NCI-H226 (cell line): ENCODE measurements around the gene CYB561A3.

Source experiments
- DNase-seq: peaks from one replicate; pipeline ENCODE4 v3.0.0-alpha.2; 2015

The CYB561A3 gene

DNA sequence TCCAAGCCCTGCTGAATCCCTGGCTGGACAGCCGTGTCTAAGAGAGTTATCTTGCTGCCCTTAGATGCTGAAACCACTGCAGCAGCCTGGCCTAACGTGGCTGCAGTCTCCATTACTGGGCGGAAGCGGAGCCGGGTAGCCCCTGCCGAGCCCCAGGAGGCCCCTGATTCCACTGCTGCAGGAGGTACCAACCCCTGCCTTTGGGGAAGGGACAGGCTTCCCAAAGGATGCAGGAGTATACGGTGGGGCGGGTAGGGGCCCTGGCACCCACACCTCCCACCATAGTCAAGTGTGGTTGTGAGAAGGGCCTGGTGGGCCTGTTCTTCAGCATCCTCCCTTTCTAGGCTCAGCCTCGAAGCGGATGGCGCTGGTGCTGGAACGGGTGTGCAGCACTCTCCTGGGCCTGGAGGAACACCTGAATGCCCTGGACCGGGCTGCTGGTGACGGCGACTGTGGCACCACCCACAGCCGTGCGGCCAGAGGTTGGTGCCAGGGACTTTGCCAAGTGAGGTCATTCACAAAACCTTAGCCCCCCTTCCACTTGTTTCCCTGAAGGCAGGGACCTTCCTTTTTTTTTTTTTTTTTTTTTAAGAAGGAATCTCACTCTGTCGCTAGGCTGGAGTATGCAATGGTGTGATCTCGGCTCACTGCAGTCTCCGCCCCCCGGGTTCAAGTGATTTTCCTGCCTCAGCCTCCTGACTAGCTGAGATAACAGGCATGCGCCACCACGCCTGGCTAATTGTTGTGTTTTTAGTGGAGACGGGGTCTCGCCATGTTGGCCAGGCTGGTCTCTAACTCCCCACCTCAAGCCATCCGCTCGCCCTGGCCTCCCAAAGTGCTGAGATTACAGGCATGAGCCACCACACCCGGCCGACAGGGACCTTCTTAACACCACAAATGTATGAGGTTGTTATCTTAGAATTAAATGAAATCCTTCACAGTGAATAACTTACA lies 17.6 kb downstream of the CYB561A3 start:
- DNase-seq, result no peak

DNA sequence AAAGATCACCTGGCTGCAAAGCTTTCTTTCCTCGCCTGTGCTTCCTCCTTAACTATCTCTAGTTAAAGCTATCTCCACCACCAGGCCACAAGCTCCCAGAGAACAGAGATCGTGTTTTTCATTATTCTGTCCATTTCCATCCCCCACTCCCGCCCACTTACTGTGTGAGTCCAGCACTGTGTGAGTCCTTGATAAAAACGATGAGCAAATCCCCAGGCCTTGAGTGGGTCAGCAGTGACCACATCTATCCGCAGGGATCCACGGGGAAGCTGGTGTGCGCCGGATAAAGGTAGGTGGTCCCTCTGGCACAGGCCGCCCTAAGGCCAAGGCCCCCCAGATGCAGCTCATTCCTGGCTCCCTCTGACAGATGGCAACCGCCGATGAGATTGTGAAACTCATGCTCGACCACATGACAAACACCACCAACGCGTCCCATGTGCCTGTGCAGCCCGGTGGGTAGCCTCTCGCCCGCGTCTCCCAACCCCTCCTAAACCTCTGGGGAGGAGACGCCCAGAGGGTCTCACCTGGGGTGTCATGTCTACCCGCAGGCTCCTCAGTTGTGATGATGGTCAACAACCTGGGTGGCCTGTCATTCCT lies 19.4 kb downstream of the CYB561A3 start:
- DNase-seq, result no peak

DNA sequence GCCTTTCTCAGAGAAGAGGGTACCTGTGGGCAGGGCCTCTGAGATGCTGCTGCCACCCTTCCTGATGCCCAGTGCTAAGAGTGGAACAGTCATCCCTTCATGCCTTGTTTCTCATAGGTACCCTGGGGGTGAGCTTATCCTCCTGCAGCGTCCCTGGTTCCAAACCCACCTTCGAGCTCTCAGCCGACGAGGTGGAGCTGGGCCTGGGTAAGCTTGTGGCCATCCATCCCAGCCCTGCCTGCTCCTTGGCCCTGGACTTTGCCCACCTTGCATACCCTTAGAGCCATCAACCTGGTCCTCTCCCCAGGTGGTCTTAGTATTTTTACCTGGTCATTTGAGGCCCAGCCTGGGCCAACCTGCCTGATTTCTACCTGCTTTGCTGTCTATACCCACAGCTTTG lies 20.0 kb downstream of the CYB561A3 start:
- DNase-seq, result no peak

DNA sequence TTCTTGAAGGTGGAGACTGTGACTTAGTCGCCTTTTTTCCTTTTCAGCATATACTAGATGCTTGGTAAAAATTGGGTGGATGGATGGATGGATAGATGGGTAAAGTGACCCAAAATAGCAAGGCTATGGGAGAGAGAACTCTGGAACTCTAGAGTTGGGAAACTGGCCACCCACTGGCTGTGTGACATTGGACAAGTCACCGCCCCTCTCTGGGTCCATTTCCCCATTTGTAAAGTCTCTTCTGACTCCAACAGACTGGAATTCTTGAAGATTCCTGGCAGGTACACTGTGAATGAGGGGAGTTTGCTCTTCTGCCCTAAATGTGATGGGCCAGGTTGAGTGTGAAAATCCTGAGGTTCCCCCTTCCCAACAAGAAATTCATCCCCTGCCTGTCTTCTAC lies 20.7 kb downstream of the CYB561A3 start:
- DNase-seq, result no peak

DNA sequence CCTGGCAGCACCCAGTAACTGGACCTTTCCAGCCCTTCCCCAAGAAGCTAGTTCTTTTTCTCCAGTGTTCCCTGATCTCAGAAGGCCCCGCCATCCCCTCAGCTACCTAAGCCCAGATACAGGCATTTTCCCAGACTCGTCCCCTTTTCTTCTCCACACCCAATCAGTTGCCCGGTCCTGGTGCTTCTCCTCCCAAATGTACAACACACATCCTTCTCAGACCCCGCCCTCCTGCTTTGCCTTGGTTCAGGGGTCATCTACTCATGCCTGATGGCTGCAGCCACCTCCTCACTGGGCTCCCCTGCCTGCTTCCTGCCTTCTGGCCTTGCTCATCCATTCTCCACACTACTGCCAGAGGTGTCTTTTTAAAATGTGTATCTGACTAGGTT lies 22.2 kb downstream of the CYB561A3 start:
- DNase-seq, result no peak

DNA sequence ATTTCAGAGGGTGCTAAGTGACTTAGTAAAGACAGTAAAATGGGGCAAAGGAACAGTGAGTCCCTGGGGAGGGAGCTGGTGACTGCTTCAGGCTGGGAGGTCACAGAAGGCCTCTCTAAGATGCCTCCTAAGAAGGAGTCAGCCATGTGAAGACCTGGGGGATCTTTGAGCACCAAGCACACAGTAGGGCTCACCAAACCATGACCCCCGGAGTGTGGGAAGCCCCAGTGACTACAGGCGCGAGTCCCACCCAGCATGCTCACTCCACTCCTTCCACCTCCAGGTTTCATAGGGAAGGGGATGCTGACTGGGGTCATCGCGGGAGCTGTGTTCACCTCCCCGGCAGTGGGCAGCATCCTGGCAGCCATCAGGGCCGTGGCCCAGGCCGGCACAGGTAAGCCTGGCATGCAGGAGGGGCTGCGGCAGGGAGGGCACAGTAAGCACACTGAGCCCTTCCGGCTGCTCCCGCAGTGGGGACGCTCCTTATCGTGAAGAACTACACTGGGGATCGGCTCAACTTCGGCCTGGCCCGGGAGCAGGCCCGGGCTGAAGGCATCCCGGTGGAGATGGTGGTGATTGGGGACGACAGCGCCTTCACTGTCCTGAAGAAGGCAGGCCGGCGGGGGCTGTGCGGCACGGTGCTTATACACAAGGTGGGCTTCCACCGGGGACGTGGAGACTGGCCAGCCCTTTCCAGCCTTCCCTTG lies 22.7 kb downstream of the CYB561A3 start:
- no peak for DNase-seq

DNA sequence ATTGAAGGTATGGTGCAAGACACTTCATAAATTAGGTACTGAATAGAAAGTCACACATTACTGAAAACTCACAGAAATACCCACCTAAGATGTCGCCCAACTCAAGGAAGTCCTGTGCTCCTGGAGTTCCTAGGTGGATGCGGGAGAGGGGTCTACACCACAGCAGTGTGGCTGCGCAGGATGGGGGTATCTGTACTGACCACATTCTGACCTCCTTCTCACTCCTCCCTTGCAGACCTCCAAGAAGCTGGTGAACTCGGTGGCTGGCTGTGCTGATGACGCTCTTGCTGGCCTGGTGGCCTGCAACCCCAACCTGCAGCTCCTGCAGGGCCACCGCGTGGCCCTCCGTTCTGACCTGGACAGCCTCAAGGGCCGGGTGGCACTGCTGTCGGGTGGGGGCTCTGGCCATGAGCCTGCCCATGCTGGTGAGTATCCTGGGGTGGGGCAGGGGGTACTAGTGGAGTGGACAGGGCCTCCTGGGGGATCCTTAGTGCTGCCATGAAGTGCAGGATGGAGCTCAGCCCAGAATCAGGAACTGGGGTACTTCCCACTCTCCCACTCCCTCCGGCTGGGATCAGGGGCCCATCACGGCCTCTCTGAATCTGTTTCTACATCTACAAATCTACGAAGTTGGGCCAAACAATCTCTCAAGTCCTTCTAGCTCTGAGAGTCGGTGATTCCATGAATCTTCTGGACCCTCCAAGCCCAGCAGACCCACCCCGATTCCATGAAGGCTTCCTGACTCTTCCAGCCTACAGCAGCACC lies 23.8 kb downstream of the CYB561A3 start:
- DNase-seq, result no peak

DNA sequence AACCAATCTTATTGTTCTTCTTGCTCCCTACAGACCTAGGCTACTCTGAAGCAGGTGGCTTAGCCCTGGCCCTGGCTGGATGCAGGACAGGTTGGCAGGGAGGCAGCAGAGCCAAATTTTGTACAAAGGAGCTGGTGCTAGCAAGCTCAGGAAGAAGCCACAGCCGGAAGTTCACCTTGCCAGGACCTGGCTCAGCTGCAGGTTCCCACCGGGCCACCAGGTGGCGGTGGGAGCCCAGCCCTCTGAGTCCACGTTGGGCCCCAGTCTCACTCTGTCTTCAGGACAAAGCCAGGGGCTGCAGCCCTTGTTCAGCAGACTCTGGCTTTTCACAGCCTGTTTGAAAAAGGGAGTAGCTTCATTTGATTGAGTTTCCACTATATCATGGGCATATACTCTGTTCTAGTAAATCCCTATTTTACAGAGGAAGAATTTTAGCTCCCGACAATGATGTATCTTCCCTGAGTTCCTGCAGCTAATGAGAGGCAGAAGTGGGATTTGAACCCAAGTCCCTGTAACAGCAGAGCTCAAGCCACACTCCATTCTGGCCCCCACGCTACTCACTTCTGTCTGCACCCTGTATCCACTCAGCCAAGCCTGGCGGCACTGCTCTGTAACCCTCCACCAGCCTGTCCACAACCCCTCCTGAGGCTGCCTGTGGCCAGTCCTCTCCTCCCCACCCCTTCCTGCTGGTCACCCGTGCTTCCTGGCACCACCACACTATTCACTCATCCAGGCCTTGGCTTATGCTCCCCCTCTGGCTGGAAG lies 25.3 kb downstream of the CYB561A3 start:
- DNase-seq, result peak; percentile 62

DNA sequence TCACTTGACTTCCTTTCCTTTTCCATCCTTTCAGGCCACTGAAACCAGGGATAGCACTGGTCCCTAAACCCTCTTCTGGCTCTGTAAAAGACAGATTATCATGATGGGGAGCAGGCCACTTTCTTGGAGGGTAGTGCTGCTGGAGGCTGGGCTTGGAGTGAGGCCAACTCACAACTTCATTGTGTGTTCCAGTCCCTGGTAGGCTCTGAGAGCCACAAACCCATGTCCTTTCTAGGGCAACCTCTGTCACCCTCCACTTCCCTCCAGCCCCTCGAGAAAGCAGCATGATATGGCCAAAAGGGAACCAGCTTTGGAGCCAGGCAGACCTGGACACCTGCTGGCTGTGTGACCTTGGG lies 26.3 kb downstream of the CYB561A3 start:
- DNase-seq, result no peak

DNA sequence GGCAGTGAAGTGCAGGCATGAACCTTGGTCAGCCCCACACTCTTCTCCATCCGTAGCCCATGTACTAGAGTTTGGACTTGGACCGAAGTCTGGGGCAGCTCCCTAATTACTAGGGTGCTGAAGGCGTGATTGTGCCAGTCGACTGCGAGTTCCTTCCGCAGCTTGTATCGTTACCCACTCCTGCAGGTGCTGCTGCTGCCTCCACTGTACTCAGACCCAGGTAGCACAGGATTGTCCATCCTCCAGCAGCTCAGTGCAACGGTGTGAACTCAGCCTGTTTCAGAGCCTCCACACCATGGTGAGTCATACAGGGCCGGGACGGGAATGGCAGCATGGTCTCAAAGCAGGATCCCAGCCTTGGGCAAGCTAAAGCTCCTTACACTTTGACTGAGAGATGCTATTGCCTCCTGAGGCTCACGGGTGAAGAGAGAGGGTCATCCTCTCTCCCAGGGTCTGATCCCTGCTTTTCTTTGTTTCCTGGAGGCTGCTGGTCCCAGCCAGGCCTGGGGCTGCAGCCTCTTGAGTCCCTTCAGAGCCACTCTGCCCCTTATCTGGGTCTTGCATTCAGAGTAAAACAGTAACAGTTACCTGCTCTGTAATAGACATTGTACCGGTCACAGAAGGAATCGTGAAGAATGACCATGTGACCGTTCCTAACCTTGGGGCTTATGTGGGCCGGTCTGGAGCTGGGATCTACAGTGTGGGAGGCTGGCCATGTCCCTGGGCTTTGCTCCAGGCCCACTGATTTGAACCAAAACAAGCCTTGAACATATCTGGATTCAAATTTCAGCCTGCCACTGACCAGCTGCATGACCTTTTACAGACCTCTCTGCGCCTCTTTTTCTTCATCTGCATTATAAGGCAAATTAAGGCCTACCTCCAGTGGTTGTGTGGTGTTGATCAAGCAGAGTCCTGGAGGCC lies 27.0 kb downstream of the CYB561A3 start:
- DNase-seq, result peak; percentile 46

DNA sequence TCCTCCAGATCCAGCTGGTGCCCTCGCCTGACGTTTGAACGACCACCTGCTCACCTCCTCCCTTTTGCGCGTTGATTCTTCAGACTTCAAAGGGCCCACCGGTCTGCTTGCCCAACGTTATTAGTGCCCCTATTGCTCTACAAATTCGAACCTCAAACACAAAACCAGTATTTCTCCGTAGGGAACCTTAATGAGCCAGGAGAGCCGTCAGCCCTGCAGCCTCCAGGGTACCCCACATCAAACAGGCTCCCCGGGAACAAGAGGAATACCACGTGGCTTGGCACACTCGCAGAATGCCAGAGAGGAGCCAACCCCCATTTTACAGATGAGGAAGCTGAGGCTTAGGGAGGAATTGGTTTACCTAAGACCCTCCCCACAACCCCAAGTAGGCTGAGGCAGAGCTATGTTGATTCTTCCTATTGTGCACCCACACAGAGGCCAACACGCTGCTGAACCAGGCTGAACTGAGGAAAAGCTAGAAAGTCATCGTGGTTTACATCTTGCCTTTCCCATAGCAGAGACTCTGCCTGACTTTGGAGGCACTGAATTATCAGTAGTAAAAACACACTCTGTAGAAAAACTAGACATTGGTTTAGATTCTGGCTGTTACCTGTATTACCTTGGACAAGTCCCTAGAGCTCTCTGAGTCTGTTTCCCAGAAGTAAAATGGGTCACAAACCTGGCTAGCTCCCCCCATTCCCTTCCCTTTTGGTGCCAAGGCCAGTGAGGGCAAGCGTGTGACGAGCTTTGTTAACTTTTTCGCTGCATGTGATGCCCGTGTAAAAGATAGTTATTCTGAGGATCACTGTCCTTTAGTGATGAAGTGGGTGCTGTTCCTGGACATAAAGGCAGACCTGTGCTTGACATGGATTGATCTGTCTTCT lies 27.9 kb downstream of the CYB561A3 start:
- DNase-seq, result no peak

DNA sequence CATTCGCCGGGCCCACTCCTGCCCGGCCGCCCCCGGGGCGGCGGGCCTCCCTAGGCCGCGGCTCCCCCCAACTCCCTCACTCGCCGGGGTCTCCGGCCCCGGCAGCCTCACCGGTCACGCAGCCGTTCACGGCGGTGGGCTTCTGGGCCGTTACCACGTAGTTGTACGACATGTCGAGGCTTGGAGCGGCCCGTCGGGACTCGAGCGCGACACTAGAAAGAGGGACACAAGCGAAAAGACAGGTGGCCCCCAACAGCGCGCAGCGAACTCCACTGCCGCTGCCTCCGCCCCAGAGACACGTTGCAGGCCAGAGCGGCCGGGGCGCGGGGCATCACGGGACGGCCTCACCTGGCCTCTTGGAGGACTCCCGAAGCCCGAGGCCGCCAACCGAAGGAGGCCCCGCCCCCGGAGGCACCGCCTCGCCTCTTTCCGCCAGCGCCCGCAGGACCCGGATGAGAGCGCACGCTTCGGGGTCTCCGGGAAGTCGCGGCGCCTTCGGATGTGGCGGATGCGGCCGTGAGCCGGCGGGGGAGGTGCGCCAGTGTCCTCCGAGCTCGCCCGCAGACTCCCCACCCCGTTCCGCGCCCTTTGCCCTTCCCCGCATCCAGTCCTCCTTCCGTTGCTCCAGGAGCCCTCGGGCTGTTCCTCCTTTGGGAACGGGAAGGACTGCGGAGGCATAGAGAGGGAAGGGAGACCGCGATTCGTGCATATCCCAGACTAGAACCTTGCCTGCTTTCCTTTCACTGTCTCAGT lies 28.7 kb downstream of the CYB561A3 start, which contains the start of the genes DDB1 and TKFC:
Gene DDB1, minus strand, starts transcription at position 309 of the 753 bp plus-strand sequence. Its CDS starts 137 bp downstream, at position 172.
Gene TKFC, plus strand, starts transcription at position 432 of the 753 bp plus-strand sequence. CDS start 1,501 bp downstream, outside the sequence.
- DNase-seq, result peak; percentile 93

DNA sequence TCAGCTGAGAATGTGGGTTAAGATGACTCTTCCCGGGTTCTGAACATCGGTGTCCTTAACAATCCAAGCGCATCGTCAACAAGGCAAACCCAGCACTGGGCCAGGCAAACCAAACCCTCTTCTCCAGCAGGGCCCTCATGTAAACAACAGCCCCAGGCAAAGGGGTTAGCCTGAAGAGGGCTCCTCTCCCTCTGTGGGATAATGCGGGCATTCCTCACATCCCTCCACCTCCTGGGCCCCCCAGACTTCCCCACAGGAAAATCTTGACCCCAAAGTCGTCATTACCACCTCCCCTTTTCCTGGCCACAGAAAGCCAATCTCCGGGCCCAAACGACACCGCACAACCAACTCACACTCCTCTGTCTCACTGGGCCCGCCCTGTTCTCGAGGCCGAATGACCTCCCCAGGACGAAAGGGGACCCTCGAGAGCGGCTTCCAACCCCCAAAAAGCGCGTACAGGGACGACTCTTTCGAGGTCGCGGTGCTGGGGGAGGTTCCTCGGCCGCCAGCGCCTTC lies 29.3 kb downstream of the CYB561A3 start:
- no peak for DNase-seq

DNA sequence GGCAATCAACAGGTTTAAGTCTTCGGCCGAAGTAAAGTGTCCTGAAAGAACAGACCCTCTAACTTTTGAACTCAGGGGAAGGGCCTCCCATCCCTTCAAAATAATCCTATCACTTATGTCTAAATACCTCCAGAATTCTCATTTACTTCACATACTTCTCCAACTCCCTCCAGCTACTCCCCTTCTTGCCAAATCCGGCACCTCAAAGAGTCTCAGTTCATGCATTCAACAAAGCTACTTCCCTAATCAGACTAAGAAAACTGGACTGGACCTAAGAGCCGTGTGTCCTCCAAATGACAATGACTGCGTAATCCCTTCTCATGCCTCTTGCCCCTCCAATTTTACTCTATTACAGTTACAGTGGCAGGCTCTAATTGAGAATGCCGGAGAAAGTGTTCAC lies 30.0 kb downstream of the CYB561A3 start:
- DNase-seq, result no peak

DNA sequence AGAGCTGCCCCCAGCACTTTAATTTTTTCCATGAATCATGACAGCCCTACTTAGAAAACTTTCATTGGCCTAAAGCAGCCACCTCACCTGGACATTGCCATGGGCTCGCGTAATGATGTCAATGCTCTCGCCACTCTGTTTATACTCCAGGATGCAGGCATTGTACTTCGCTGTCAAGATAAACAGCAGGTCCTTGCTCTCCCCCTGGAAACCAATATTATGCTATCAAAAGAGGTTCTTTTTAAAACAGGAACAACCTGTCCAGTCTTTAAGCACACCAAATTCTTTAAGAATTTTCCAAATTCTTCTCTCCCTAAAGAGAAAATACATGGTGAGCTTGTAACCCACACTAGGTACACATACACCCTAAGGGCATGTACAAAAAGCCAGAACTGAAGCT lies 31.8 kb downstream of the CYB561A3 start:
- no peak for DNase-seq

DNA sequence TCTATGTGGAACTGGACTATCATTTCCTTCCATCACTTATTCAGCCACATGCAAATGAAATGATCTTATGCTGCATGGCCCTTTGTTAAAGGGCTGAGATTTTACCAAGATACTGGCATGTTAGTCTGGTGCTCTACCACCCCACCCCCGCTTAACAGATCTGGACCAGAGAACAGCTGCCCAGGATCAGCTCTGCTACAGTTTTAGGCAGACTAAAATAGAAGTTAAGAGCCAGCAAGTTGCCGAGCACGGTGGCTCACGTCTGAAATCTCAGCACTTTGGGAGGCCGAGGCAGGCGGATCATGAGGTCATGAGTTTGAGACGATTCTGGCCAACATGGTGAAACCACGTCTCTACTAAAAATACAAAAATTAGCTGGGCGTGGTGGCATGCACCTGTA lies 33.3 kb downstream of the CYB561A3 start:
- no peak for DNase-seq

DNA sequence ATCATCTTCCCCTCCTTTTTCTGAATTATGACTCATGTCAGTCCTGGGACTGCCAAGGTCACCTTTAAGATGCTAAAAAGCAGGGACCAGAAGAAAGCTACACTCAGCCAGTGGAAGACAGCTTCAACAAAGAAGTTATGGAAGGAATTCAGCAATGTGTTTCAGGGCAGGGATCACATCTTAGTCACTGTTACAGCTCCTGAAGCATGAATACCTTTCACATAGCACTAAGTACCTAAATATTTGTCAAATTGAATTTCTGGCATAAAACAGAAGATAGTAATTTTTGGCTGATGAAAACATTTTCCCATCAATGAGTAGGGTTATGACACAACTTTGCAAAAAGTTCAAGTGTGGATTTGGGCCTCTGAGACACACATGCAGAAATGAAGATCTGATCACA lies 34.0 kb downstream of the CYB561A3 start:
- no peak for DNase-seq

DNA sequence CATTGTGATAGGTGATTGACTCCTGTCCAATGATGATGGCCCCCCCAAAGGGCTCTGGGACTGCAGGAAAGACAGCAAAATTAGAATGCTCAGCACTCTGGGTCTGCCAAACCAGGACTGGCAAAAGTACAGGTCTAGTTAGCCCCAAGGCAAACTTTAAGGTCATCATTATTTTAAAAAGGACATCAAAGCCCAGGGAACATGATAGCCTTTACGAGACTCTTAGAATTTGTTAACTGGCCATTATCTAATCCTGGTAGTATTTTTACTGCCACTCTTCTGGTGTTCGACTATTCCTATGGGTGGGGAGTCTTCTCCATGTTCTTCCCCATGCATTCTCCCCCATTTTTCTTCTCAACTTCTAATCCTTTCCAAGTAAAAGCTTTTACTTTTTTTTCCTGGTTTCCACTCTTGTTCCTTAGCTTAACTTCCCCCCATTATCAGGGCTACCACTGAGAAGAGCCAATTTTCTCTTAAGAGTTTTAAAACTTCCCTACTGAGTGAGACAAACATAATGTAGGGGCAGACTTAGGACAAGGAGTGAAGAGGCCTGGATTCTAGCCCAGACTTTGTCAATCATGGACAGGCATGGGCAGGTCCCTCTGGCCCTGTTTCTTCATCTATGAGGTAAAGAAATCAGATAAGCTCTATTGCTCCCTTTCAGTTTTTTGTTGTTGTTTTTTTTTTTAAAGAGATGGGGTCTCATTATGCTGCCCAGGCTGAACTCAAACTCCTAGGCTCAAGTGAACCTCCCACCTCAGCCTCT lies 35.9 kb downstream of the CYB561A3 start:
- no peak for DNase-seq
